HepG2 (cell line): ENCODE data around the gene KLF5. TPM values are rescaled to one million over a fixed set of nuclear protein-coding genes. Genes with fewer than 3 reads are reported as not detected.

Source experiments
- ARNTL ChIP-seq: sonication (generic); formaldehyde crosslinking; IDR thresholded peaks from 2 replicates; pipeline ENCODE4 v1.4.0; 2020; ENCODE audit warnings: mild to moderate bottlenecking, missing genetic modification reagents
- CBFB ChIP-seq: sonication (generic); formaldehyde crosslinking; IDR thresholded peaks from 2 replicates; pipeline ENCODE4 v1.4.0; 2020; ENCODE audit warnings: missing genetic modification reagents
- CBX1 ChIP-seq: IDR thresholded peaks from one replicate; pipeline ENCODE4 v1.6.1; 2016; ENCODE audit warnings: antibody characterized with exemption, low read depth
- DNMT1 ChIP-seq: sonication (generic); formaldehyde crosslinking; IDR thresholded peaks from 2 replicates; pipeline ENCODE4 v1.5.1; 2020; ENCODE audit warnings: mild to moderate bottlenecking, missing genetic modification reagents
- FOXJ3 ChIP-seq: sonication (generic); formaldehyde crosslinking; IDR thresholded peaks from 2 replicates; pipeline ENCODE4 v1.4.0; 2020; ENCODE audit warnings: missing genetic modification reagents, mild to moderate bottlenecking, borderline replicate concordance
- GABPA ChIP-seq, 2 experiments: IDR thresholded peaks; 2 replicates each; pipeline ENCODE4 v1.6.1; 2011 to 2016; ENCODE audit warnings: low read depth in 2 of 2, low read length in 1 of 2, missing biosample characterization in 1 of 2, missing genetic modification characterization in 1 of 2
- GATA4 ChIP-seq: sonication (generic); IDR thresholded peaks from 2 replicates; pipeline ENCODE4 v1.6.1; 2016; ENCODE audit warnings: antibody characterized with exemption, low read depth, borderline replicate concordance
- GTF2F1 ChIP-seq: fragments of 150-350 bp; IDR thresholded peaks from 2 replicates; pipeline ENCODE4 v1.6.1; 2014; ENCODE audit warnings: low read length
- PCBP2 ChIP-seq: fragments of 200-400 bp; formaldehyde crosslinking; optimal IDR thresholded peaks from 2 replicates; pipeline ENCODE3; 2018; ENCODE audit warnings: low read length, low read depth; ENCODE audit not compliant: poor library complexity, severe bottlenecking
- PHF8 ChIP-seq: sonication (generic); formaldehyde crosslinking; IDR thresholded peaks from 2 replicates; pipeline ENCODE4 v1.5.0; 2020; ENCODE audit warnings: missing genetic modification reagents
- SPEN ChIP-seq: sonication (generic); formaldehyde crosslinking; IDR thresholded peaks from 2 replicates; pipeline ENCODE4 v1.5.1; 2020; ENCODE audit warnings: low read depth, mild to moderate bottlenecking, missing genetic modification reagents
- ZKSCAN8 ChIP-seq: IDR thresholded peaks from 2 replicates; pipeline ENCODE4 v1.6.1; 2016; ENCODE audit warnings: borderline replicate concordance, missing genetic modification reagents, missing compliant biosample characterization
- ZNF12 ChIP-seq: sonication (generic); formaldehyde crosslinking; IDR thresholded peaks from 2 replicates; pipeline ENCODE4 v1.5.0; 2020; ENCODE audit warnings: missing genetic modification reagents
- polyA plus RNA-seq, 8 experiments: library from polyadenylated mRNA; depleted of rRNA in 3 of 8; stranded (reverse) in 7 of 8; unstranded in 1 of 8; fragments of >200 nt; fragmentation: Illumina TruSeq in 4 of 8; extraction: Trizol in 4 of 8; gene quantifications; 2 replicates each; pipeline versions ENCODE4 v1.2.1 to v1.2.3, GENCODE V29; 2011 to 2016; ENCODE audit warnings: low read depth in 4 of 8, missing spikeins in 1 of 8, mixed read lengths in 1 of 8; ENCODE audit not compliant: insufficient read depth in 1 of 8
- total RNA-seq, 5 experiments: library from RNA; depleted of rRNA; stranded (reverse); fragments of >200 nt; fragmentation: Illumina TruSeq; extraction: Trizol; gene quantifications; 2 replicates each; pipeline ENCODE4 v1.2.3, GENCODE V29; 2016; ENCODE audit warnings: low read depth in 1 of 5
- TF ChIP-seq, protein P1 (sequence below): sonication (generic); formaldehyde crosslinking; IDR thresholded peaks from 2 replicates; pipeline ENCODE4 v1.5.0; 2020; ENCODE audit warnings: mild to moderate bottlenecking, missing genetic modification reagents, borderline replicate concordance
- TF ChIP-seq, protein P2 (sequence below): sonication (generic); formaldehyde crosslinking; IDR thresholded peaks from 2 replicates; pipeline ENCODE4 v1.5.1; 2020; ENCODE audit warnings: mild to moderate bottlenecking, missing genetic modification reagents, moderate library complexity
- TF ChIP-seq, protein P3 (sequence below): sonication (generic); formaldehyde crosslinking; IDR thresholded peaks from 2 replicates; pipeline ENCODE4 v1.4.0; 2020; ENCODE audit warnings: missing genetic modification reagents
- TF ChIP-seq, protein P4 (sequence below): sonication (generic); formaldehyde crosslinking; IDR thresholded peaks from 2 replicates; pipeline ENCODE4 v1.4.0; 2020; ENCODE audit warnings: mild to moderate bottlenecking, missing genetic modification reagents
- TF ChIP-seq, protein P5 (sequence below): IDR thresholded peaks from 2 replicates; pipeline ENCODE4 v1.6.1; 2016; ENCODE audit warnings: low read depth, control low read depth

KLF5 gene
- total and polyA plus RNA-seq, 2 of the 13 experiments (the other 11 are each of a cell fraction or from before 2014, with no cell fraction given), result 1.7 to 9.2 TPM

DNA sequence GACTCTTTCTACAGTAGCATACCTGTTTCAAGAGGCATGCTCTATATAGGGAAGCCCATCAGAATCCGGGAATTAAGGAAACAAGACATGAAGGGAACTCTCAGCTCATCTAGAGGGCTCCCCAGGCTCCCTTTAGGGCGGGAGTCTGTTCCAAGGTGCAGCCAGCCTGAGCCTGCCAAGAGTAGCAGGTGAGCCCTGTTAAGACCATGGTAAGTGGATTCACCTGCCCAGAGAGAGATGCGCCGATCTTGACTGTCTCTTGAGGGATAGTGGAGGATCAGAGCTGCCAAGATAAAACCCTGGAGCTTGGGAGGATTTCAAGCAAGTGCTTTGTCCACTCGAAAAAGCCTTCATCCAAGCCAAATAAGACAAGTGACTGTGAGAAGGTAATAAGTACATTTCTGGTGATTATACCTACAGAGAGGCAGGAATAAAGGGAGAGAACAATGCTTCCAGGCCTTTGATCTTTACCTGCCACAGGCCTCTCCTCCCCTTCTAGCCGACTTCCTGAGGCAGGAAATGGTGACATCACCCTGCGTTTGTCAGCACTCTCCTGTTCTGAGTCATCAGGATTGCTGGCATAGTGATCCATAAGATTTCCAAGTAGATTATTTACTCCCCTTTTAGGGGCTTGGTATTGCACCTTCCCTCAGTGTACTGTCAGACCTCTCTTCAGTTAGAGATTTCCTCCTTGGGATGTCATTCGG, 31.5 kb downstream of the KLF5 start (continued):
- TF ChIP-seq, protein P1, sequence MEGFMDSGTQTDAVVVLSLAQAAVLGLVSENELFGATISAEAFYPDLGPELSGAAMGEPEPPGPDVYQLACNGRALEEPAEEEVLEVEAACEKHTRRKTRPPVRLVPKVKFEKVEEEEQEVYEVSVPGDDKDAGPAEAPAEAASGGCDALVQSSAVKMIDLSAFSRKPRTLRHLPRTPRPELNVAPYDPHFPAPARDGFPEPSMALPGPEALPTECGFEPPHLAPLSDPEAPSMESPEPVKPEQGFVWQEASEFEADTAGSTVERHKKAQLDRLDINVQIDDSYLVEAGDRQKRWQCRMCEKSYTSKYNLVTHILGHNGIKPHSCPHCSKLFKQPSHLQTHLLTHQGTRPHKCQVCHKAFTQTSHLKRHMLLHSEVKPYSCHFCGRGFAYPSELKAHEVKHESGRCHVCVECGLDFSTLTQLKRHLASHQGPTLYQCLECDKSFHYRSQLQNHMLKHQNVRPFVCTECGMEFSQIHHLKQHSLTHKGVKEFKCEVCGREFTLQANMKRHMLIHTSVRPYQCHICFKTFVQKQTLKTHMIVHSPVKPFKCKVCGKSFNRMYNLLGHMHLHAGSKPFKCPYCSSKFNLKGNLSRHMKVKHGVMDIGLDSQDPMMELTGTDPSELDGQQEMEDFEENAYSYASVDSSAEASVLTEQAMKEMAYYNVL (CRISPR knock-in tag), result peak; percentile 47; the same call in 1 of the 2 replicates
- TF ChIP-seq CBX1, result no peak
- TF ChIP-seq GTF2F1, result no peak
- TF ChIP-seq, protein P2, sequence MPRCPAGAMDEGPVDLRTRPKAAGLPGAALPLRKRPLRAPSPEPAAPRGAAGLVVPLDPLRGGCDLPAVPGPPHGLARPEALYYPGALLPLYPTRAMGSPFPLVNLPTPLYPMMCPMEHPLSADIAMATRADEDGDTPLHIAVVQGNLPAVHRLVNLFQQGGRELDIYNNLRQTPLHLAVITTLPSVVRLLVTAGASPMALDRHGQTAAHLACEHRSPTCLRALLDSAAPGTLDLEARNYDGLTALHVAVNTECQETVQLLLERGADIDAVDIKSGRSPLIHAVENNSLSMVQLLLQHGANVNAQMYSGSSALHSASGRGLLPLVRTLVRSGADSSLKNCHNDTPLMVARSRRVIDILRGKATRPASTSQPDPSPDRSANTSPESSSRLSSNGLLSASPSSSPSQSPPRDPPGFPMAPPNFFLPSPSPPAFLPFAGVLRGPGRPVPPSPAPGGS (CRISPR knock-in tag), result no peak
- TF ChIP-seq PCBP2, result no peak
- TF ChIP-seq SPEN (CRISPR knock-in tag), result no peak
- TF ChIP-seq ARNTL (CRISPR knock-in tag), result no peak
- no peak for TF ChIP-seq PHF8
- TF ChIP-seq, protein P3, sequence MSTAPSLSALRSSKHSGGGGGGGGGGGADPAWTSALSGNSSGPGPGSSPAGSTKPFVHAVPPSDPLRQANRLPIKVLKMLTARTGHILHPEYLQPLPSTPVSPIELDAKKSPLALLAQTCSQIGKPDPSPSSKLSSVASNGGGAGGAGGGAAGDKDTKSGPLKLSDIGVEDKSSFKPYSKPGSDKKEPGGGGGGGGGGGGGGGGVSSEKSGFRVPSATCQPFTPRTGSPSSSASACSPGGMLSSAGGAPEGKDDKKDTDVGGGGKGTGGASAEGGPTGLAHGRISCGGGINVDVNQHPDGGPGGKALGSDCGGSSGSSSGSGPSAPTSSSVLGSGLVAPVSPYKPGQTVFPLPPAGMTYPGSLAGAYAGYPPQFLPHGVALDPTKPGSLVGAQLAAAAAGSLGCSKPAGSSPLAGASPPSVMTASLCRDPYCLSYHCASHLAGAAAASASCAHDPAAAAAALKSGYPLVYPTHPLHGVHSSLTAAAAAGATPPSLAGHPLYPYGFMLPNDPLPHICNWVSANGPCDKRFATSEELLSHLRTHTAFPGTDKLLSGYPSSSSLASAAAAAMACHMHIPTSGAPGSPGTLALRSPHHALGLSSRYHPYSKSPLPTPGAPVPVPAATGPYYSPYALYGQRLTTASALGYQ (CRISPR knock-in tag), result peak; percentile 58; the same call in 1 of the 2 replicates
- no peak for TF ChIP-seq CBFB (CRISPR knock-in tag)
- TF ChIP-seq, protein P4, sequence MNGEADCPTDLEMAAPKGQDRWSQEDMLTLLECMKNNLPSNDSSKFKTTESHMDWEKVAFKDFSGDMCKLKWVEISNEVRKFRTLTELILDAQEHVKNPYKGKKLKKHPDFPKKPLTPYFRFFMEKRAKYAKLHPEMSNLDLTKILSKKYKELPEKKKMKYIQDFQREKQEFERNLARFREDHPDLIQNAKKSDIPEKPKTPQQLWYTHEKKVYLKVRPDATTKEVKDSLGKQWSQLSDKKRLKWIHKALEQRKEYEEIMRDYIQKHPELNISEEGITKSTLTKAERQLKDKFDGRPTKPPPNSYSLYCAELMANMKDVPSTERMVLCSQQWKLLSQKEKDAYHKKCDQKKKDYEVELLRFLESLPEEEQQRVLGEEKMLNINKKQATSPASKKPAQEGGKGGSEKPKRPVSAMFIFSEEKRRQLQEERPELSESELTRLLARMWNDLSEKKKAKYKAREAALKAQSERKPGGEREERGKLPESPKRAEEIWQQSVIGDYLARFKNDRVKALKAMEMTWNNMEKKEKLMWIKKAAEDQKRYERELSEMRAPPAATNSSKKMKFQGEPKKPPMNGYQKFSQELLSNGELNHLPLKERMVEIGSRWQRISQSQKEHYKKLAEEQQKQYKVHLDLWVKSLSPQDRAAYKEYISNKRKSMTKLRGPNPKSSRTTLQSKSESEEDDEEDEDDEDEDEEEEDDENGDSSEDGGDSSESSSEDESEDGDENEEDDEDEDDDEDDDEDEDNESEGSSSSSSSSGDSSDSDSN (CRISPR knock-in tag), result no peak
- TF ChIP-seq DNMT1 (CRISPR knock-in tag), result no peak
- no peak for TF ChIP-seq GABPA (IDR thresholded peaks at IDR 0.05; ENCODE audit: low read depth, low read length)
- TF ChIP-seq GABPA (CRISPR knock-in tag; IDR thresholded peaks at IDR 0.05; ENCODE audit: low read depth), result peak; percentile 73
- peak; percentile 75; the same call in 1 of the 2 replicates for TF ChIP-seq ZKSCAN8 (CRISPR knock-in tag)
- no peak for TF ChIP-seq FOXJ3
- TF ChIP-seq, protein P5, sequence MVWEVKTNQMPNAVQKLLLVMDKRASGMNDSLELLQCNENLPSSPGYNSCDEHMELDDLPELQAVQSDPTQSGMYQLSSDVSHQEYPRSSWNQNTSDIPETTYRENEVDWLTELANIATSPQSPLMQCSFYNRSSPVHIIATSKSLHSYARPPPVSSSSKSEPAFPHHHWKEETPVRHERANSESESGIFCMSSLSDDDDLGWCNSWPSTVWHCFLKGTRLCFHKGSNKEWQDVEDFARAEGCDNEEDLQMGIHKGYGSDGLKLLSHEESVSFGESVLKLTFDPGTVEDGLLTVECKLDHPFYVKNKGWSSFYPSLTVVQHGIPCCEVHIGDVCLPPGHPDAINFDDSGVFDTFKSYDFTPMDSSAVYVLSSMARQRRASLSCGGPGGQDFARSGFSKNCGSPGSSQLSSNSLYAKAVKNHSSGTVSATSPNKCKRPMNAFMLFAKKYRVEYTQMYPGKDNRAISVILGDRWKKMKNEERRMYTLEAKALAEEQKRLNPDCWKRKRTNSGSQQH, result no peak
- TF ChIP-seq ZNF12 (CRISPR knock-in tag), result no peak
- peak; percentile 34; the same call in 1 of the 2 replicates for TF ChIP-seq GATA4
